Neutrophil (primary cell): ENCODE data around the gene SMURF1.

Experiments used
- H3K27ac ChIP-seq: fragments of 200-600 bp; sonication (generic); 2 replicates; pipeline ENCODE4 v1.5.1; 2016; ENCODE audit warnings: mild to moderate bottlenecking, moderate library complexity
- H3K27me3 ChIP-seq: fragments of 200-600 bp; sonication (generic); 2 replicates; pipeline ENCODE4 v1.6.0; 2016; ENCODE audit warnings: mild to moderate bottlenecking
- H3K36me3 ChIP-seq: fragments of 200-600 bp; sonication (generic); 2 replicates; pipeline ENCODE4 v1.5.1; 2017
- H3K4me1 ChIP-seq, 2 experiments: fragments of 200-600 bp in 1 of 2; sonication (generic) in 1 of 2; 1 replicate in 1 of 2; 2 replicates in 1 of 2; pipeline versions ENCODE4 v1.5.1 to v1.6.1; 2013 to 2016; ENCODE audit warnings: low read depth in 1 of 2, low read length in 1 of 2, mild to moderate bottlenecking in 1 of 2, moderate library complexity in 1 of 2; ENCODE audit not compliant: control insufficient read depth in 1 of 2, insufficient read depth in 1 of 2
- H3K4me3 ChIP-seq, 2 experiments: fragments of 200-600 bp in 1 of 2; sonication (generic) in 1 of 2; 1 replicate in 1 of 2; 2 replicates in 1 of 2; pipeline ENCODE4 v1.5.1; 2013 to 2016; ENCODE audit warnings: low read depth in 1 of 2, low read length in 1 of 2, mild to moderate bottlenecking in 1 of 2, moderate library complexity in 1 of 2
- H3K9me3 ChIP-seq: fragments of 200-600 bp; sonication (generic); 2 replicates; pipeline ENCODE4 v1.5.1; 2016
- CTCF ChIP-seq: fragments of 200-600 bp; sonication (generic); IDR thresholded peaks from 2 replicates; pipeline ENCODE4 v1.5.1; 2016; ENCODE audit warnings: antibody characterized with exemption

Gene SMURF1

GRCh38 chr7:99003419-99003818 lies 140.5 kb downstream of the SMURF1 start:
- peaks cover 99% of the 10 kb centered on the region for H3K36me3 ChIP-seq
- TF ChIP-seq CTCF: no peak
- no peaks in the 10 kb centered on the region for H3K27me3 ChIP-seq

GRCh38 chr7:99002827-99003212 lies 141.1 kb downstream of the SMURF1 start:
- H3K36me3 ChIP-seq: peaks cover 99% of the 10 kb centered on the region
- H3K27ac ChIP-seq: no peak overlapping the region
- no peaks in the 10 kb centered on the region for H3K4me1 ChIP-seq
- TF ChIP-seq CTCF: no peak
- H3K9me3 ChIP-seq: no peaks in the 10 kb centered on the region
- H3K27me3 ChIP-seq: no peaks in the 10 kb centered on the region
- H3K4me3 ChIP-seq: no peak overlapping the region

More at GRCh38 chr7:99003419-99003818, 140.5 kb downstream of the SMURF1 start:
- H3K27ac ChIP-seq: no peak overlapping the region
- no peaks in the 10 kb centered on the region for H3K4me1 ChIP-seq
- no peaks in the 10 kb centered on the region for H3K9me3 ChIP-seq
- no peak overlapping the region for H3K4me3 ChIP-seq

GRCh38 chr7:99002148-99002826 lies 141.6 kb downstream of the SMURF1 start:
- H3K27me3 ChIP-seq: no peaks in the 10 kb centered on the region
- H3K4me3 ChIP-seq: no peak overlapping the region
- no peaks in the 10 kb centered on the region for H3K4me1 ChIP-seq
- TF ChIP-seq CTCF: no peak
- no peak overlapping the region for H3K27ac ChIP-seq
- H3K36me3 ChIP-seq: peaks cover 99% of the 10 kb centered on the region
- no peaks in the 10 kb centered on the region for H3K9me3 ChIP-seq

GRCh38 chr7:99001482-99002147 lies 142.3 kb downstream of the SMURF1 start:
- Histone ChIP-seq H3K4me3 (no peak overlapping the region), H3K36me3 (peaks cover 97% of the 10 kb centered on the region), H3K4me1 (no peaks in the 10 kb centered on the region), H3K27ac (no peak overlapping the region), H3K27me3 (no peaks in the 10 kb centered on the region), H3K9me3 (no peaks in the 10 kb centered on the region)
- TF ChIP-seq CTCF: no peak

- no peak overlapping the region for H3K4me3 ChIP-seq
- no peak overlapping the region for H3K27ac ChIP-seq
- TF ChIP-seq CTCF: no peak
- H3K9me3 ChIP-seq: no peaks in the 10 kb centered on the region
- H3K27me3 ChIP-seq: no peaks in the 10 kb centered on the region
- no peaks in the 10 kb centered on the region for H3K4me1 ChIP-seq
- H3K36me3 ChIP-seq: peaks cover 97% of the 10 kb centered on the region
Measured at GRCh38 chr7:99000904-99001465, 142.9 kb downstream of the SMURF1 start.
